Neural cell (in vitro differentiated cells): ENCODE results near the gene TUBAL3. TPM values are rescaled to one million over a fixed set of nuclear protein-coding genes. Genes with fewer than 3 reads are reported as not detected.
"Not testable (repeated sequence)": the region's sequence is repeated elsewhere in the genome, so short reads cannot be mapped to it uniquely, and the experiment has no call there.

Source experiments
- H2AFZ ChIP-seq: fragments of 200-600, 300-800 bp; sonication (generic), shearing (Covaris generic); 2 replicates; pipeline ENCODE4 v1.6.0; 2014; ENCODE audit warnings: low read depth, mild to moderate bottlenecking, antibody characterized with exemption, low read length, moderate library complexity
- H3F3A ChIP-seq: fragments of 200-600 bp; shearing (Covaris generic); 2 replicates; pipeline ENCODE4 v1.6.1; 2016; ENCODE audit warnings: mild to moderate bottlenecking, moderate library complexity, mixed read lengths, antibody characterized with exemption, low read length; ENCODE audit not compliant: insufficient read depth, poor library complexity, severe bottlenecking
- H3K27ac ChIP-seq: fragments of 200-600, 300-800 bp; sonication (generic), shearing (Covaris generic); 2 replicates; pipeline ENCODE4 v1.5.1; 2014; ENCODE audit warnings: mild to moderate bottlenecking, low read length, moderate library complexity
- H3K27me3 ChIP-seq: fragments of 300-800, 200-600 bp; sonication (generic), shearing (Covaris generic); 2 replicates; pipeline ENCODE4 v1.6.0; 2014; ENCODE audit warnings: mild to moderate bottlenecking, low read depth, low read length, moderate library complexity; ENCODE audit not compliant: insufficient read depth
- H3K36me3 ChIP-seq: fragments of 300-800, 200-600 bp; sonication (generic), shearing (Covaris generic); 2 replicates; pipeline ENCODE4 v1.5.1; 2014; ENCODE audit warnings: mild to moderate bottlenecking, antibody characterized with exemption, low read length, moderate library complexity; ENCODE audit not compliant: insufficient read depth
- H3K4me2 ChIP-seq: fragments of 300-800, 200-600 bp; sonication (generic), shearing (Covaris generic); 2 replicates; pipeline ENCODE4 v1.6.0; 2014; ENCODE audit warnings: mild to moderate bottlenecking, low read length
- H3K4me3 ChIP-seq: fragments of 300-800, 200-600 bp; sonication (generic), shearing (Covaris generic); 2 replicates; pipeline ENCODE4 v1.5.1; 2014; ENCODE audit warnings: mild to moderate bottlenecking, low read length, moderate library complexity
- H3K79me2 ChIP-seq: fragments of 200-600 bp; shearing (Covaris generic); replicated peaks from 2 replicates; pipeline ENCODE4 v1.6.0; 2014; ENCODE audit warnings: mild to moderate bottlenecking, low read length, moderate library complexity; ENCODE audit not compliant: insufficient read depth
- H3K9ac ChIP-seq: fragments of 300-800, 200-600 bp; sonication (generic), shearing (Covaris generic); 2 replicates; pipeline ENCODE4 v1.6.1; 2016; ENCODE audit warnings: mild to moderate bottlenecking, low read length, mixed read lengths
- H3K9me2 ChIP-seq: fragments of 200-600 bp; shearing (Covaris generic); 2 replicates; pipeline ENCODE4 v1.6.1; 2016; ENCODE audit warnings: mild to moderate bottlenecking, low read length, mixed read lengths; ENCODE audit not compliant: insufficient read depth
- H3K9me3 ChIP-seq: fragments of 200-600, 300-800 bp; sonication (generic), shearing (Covaris generic); 2 replicates; pipeline ENCODE4 v1.6.1; 2016; ENCODE audit warnings: mild to moderate bottlenecking, mixed run types, low read length, moderate library complexity, mixed read lengths
- H4K20me1 ChIP-seq: fragments of 200-600 bp; shearing (Covaris generic); 2 replicates; pipeline ENCODE4 v1.6.1; 2016; ENCODE audit warnings: mild to moderate bottlenecking, mixed run types; ENCODE audit not compliant: insufficient read depth
- EP300 ChIP-seq: fragments of 450-650 bp; conservative IDR thresholded peaks from 2 replicates; pipeline ENCODE4 v1.6.1; 2014; ENCODE audit warnings: antibody characterized with exemption, mild to moderate bottlenecking, moderate library complexity; ENCODE audit not compliant: poor library complexity, severe bottlenecking
- EZH2 ChIP-seq: fragments of 200-600, 300-800 bp; shearing (Covaris generic), sonication (generic); IDR thresholded peaks from 2 replicates; pipeline ENCODE4 v1.6.1; 2014; ENCODE audit warnings: antibody characterized with exemption, low read length, borderline replicate concordance, mild to moderate bottlenecking; ENCODE audit not compliant: insufficient read depth, poor library complexity, severe bottlenecking
- MXI1 ChIP-seq: fragments of 450-650 bp; conservative IDR thresholded peaks from 2 replicates; pipeline ENCODE4 v1.6.1; 2014; ENCODE audit warnings: antibody characterized with exemption, mild to moderate bottlenecking; ENCODE audit not compliant: poor library complexity, severe bottlenecking
- POLR2AphosphoS5 ChIP-seq: IDR thresholded peaks from 2 replicates; pipeline ENCODE4 v1.6.1; 2012
- RAD21 ChIP-seq: fragments of 450-650 bp; conservative IDR thresholded peaks from 2 replicates; pipeline ENCODE4 v1.6.1; 2014; ENCODE audit warnings: antibody characterized with exemption, mild to moderate bottlenecking, moderate library complexity
- REST ChIP-seq: IDR thresholded peaks from 2 replicates; pipeline ENCODE4 v1.6.1; 2012; ENCODE audit warnings: borderline replicate concordance
- SMC3 ChIP-seq: fragments of 450-650 bp; conservative IDR thresholded peaks from 2 replicates; pipeline ENCODE4 v1.6.1; 2014; ENCODE audit warnings: antibody characterized with exemption, mild to moderate bottlenecking, moderate library complexity; ENCODE audit not compliant: poor library complexity
- TAF1 ChIP-seq: IDR thresholded peaks from 2 replicates; pipeline ENCODE4 v1.6.1; 2012; ENCODE audit warnings: low read depth
- polyA plus RNA-seq: library from polyadenylated mRNA; depleted of rRNA; stranded (reverse); fragments of >200 nt; gene quantifications from 2 replicates; pipeline ENCODE4 v1.2.3, GENCODE V29; 2014
- TF ChIP-seq, protein P1 (sequence below): fragments of 450-650 bp; IDR thresholded peaks from 2 replicates; pipeline ENCODE4 v1.5.1; 2014; ENCODE audit warnings: antibody characterized with exemption, mild to moderate bottlenecking, moderate library complexity; ENCODE audit not compliant: poor library complexity, severe bottlenecking

The TUBAL3 gene
- polyA plus RNA-seq, 1 donor from 2014 or later, result not detected

DNA sequence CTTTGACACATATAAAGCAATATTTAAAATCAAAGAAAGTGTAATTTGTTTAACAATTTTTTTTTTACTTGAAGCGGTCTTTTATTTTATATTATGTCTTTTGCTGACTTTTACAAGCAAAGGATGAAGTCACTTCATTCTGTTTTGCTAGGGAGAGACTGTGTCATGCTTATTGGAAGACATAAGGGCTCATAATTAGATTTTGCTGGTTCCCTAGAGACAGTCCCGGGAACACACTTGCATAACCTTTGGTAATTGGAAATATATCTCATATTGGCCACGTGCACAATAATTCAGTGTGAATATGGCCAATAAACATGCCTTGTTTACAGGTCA, 7.3 kb upstream of the TUBAL3 start:
- no peaks in the 10 kb centered on the region for H3K36me3 ChIP-seq
- H3K4me2 ChIP-seq, result no peak overlapping the region
- H2AFZ ChIP-seq, result no peak overlapping the region
- no peak overlapping the region for H3K9ac ChIP-seq
- H3K9me3 ChIP-seq, result no peaks in the 10 kb centered on the region
- no peak overlapping the region for H3K27ac ChIP-seq
- no peak for TF ChIP-seq MXI1
- TF ChIP-seq EP300, result no peak
- TF ChIP-seq TAF1, result no peak
- TF ChIP-seq REST, result no peak
- TF ChIP-seq, protein P1, sequence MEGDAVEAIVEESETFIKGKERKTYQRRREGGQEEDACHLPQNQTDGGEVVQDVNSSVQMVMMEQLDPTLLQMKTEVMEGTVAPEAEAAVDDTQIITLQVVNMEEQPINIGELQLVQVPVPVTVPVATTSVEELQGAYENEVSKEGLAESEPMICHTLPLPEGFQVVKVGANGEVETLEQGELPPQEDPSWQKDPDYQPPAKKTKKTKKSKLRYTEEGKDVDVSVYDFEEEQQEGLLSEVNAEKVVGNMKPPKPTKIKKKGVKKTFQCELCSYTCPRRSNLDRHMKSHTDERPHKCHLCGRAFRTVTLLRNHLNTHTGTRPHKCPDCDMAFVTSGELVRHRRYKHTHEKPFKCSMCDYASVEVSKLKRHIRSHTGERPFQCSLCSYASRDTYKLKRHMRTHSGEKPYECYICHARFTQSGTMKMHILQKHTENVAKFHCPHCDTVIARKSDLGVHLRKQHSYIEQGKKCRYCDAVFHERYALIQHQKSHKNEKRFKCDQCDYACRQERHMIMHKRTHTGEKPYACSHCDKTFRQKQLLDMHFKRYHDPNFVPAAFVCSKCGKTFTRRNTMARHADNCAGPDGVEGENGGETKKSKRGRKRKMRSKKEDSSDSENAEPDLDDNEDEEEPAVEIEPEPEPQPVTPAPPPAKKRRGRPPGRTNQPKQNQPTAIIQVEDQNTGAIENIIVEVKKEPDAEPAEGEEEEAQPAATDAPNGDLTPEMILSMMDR, result no peak
- TF ChIP-seq SMC3, result no peak
- no peak for TF ChIP-seq POLR2AphosphoS5
- no peak for TF ChIP-seq RAD21
- H3K79me2 ChIP-seq, result peaks cover 28% of the 10 kb centered on the region
- peak overlapping the region; percentile 91 for H3K4me3 ChIP-seq
- no peaks in the 10 kb centered on the region for H3K9me2 ChIP-seq
- no peaks in the 10 kb centered on the region for H4K20me1 ChIP-seq
- no peaks in the 10 kb centered on the region for H3K27me3 ChIP-seq
- H3F3A ChIP-seq, result no peaks in the 10 kb centered on the region

GRCh38 chr10:5410787-5411186, 6.2 kb upstream of the TUBAL3 start:
- H3K4me2 ChIP-seq, H3K27me3 ChIP-seq, H3K9me2 ChIP-seq, H3K9ac ChIP-seq, H2AFZ ChIP-seq, H4K20me1 ChIP-seq, H3F3A ChIP-seq, H3K4me3 ChIP-seq, H3K9me3 ChIP-seq, H3K27ac ChIP-seq, H3K36me3 ChIP-seq: not testable (repeated sequence)
- peaks cover 22% of the 10 kb centered on the region for H3K79me2 ChIP-seq

GRCh38 chr10:5406918-5407317, 2.3 kb upstream of the TUBAL3 start:
- H3K27ac ChIP-seq, result no peak overlapping the region
- no peak overlapping the region for H3K4me2 ChIP-seq
- H3K36me3 ChIP-seq, result no peaks in the 10 kb centered on the region
- H3K27me3 ChIP-seq, result no peaks in the 10 kb centered on the region
- H3K9me3 ChIP-seq, result no peaks in the 10 kb centered on the region
- no peak overlapping the region for H2AFZ ChIP-seq
- TF ChIP-seq SMC3 (no peak), TAF1 (no peak), RAD21 (no peak), EZH2 (no peak)
- no peaks in the 10 kb centered on the region for H3K79me2 ChIP-seq
- no peaks in the 10 kb centered on the region for H4K20me1 ChIP-seq
- H3K9me2 ChIP-seq, result no peaks in the 10 kb centered on the region
- no peak overlapping the region for H3K9ac ChIP-seq
- no peak overlapping the region for H3K4me3 ChIP-seq
- no peaks in the 10 kb centered on the region for H3F3A ChIP-seq
